ENCODE results near the gene CAPN8. TPM values are rescaled to one million over a fixed set of nuclear protein-coding genes. Genes with fewer than 3 reads are reported as not detected.

CAPN8 gene
- total and polyA plus RNA-seq, 4 experiments from 2014 or later: 0.32 to 0.55 (median 0.33) TPM; not detected in 1

DNA sequence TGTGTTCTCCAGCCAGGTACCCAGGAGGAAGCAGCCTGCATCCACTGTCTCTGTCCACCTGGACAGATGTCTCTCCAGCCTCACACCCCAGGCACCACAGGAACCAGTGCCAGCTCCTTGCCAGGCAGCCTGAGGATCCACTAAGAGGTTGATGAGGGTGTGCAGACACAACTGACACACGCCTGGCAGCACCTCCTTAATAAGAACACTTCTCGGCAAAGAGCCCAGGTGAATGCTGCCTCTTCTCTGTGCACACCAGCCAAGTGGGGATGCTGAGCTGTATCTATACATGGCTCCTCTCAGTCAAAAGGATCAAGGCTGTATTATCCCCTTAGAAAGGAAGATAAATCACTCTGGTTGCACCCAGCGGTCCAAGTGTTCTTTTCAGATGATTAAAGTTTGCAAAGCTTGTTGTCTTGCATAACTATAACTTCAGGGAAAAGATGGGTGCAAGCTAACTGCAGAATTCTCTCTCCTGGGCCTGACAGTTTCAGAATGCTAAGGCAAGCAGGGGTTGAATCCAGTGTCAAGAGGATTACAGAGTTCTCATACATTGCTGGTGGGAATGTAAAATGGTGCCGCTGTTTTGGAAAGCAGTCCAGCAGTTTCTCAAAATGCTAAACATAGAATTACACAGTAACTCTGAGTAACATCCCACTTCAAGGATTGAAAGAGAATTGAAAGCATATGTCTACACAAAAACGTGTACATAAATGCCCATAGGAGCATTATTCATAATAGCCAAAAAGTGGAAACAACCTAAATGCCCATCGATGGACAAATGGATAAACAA, 3.7 kb upstream of the CAPN8 start:
- no peaks in the 10 kb centered on the region for H3K36me3 ChIP-seq (ENCODE audit: insufficient read depth, low read length)
- Mint-ChIP-seq H3K4me1 (peaks cover 0 to 2% (median 0%) of the 10 kb centered on the region in 4 donors), H3K27ac (no peak overlapping the region), H3K9me3 (peaks cover 0 to 11% (median under 1%) of the 10 kb centered on the region in 8 donors), H3K36me3 (peaks cover 0 to 3% of the 10 kb centered on the region in 2 donors), H3K4me3 (no peak overlapping the region), H3K27me3 (peaks cover 2 to 3% of the 10 kb centered on the region in 2 donors)
- no peak overlapping the region for H3K4me3 ChIP-seq (ENCODE audit: low read length in 2 of 2)
- H3K27me3 ChIP-seq (ENCODE audit: insufficient read depth, low read length): no peaks in the 10 kb centered on the region
- no peaks in the 10 kb centered on the region for H3K9me3 ChIP-seq (ENCODE audit: control insufficient read depth in 1 of 2, low read length in 2 of 2)
- H3K4me1 ChIP-seq (ENCODE audit: insufficient read depth, low read length): no peaks in the 10 kb centered on the region
- CTCF ChIA-PET (ENCODE audit: partially characterized antibody): interaction anchor here (1.1 to 2.1 kb wide), 2 partner anchors 10 to 536 kb away, joined by 3 to 8 read pairs; no protein-coding TSS in a partner anchor
- intact Hi-C loops (cut with micrococcal nuclease): no loop called here
- POLR2A ChIA-PET (ENCODE audit: partially characterized antibody): no interaction called here
- H3K27ac ChIP-seq (ENCODE audit: low read depth, low read length): no peak overlapping the region
- no peak for DNase-seq

GRCh38 chr1:223667484-223668182, 2.1 kb upstream of the CAPN8 start:
- Histone ChIP-seq H3K9me3 (ENCODE audit: control insufficient read depth in 1 of 2, low read length in 2 of 2) (no peaks in the 10 kb centered on the region), H3K4me3 (ENCODE audit: low read length in 2 of 2) (no peak overlapping the region), H3K36me3 (ENCODE audit: insufficient read depth, low read length) (no peaks in the 10 kb centered on the region), H3K27ac (ENCODE audit: low read depth, low read length) (no peak overlapping the region), H3K27me3 (ENCODE audit: insufficient read depth, low read length) (no peaks in the 10 kb centered on the region), H3K4me1 (ENCODE audit: insufficient read depth, low read length) (no peaks in the 10 kb centered on the region)
- Mint-ChIP-seq H3K4me3 (no peak overlapping the region), H3K4me1 (peaks cover 0 to 2% (median 0%) of the 10 kb centered on the region in 4 donors), H3K27ac (no peak overlapping the region), H3K27me3 (peaks cover 2 to 3% of the 10 kb centered on the region in 2 donors), H3K36me3 (no peaks in the 10 kb centered on the region), H3K9me3 (no peaks in the 10 kb centered on the region)
- intact Hi-C loops (cut with micrococcal nuclease): no loop called here
- ChIA-PET CTCF (ENCODE audit: partially characterized antibody) (interaction anchor here (0.7 to 2.1 kb wide), 3 partner anchors 88 to 534 kb away, joined by 3 to 8 read pairs (median 4); no protein-coding TSS in a partner anchor), POLR2A (ENCODE audit: partially characterized antibody) (no interaction called here)
- DNase-seq: no peak

GRCh38 chr1:223664106-223664505, 1.4 kb downstream of the CAPN8 start:
- POLR2A ChIA-PET (ENCODE audit: partially characterized antibody): no interaction called here
- no peak for DNase-seq
- intact Hi-C loops (cut with micrococcal nuclease): no loop called here
- no peaks in the 10 kb centered on the region for H3K27me3 Mint-ChIP-seq
- H3K27ac ChIP-seq (ENCODE audit: low read depth, low read length): no peak overlapping the region
- H3K27ac Mint-ChIP-seq: no peak overlapping the region
- H3K4me1 ChIP-seq (ENCODE audit: insufficient read depth, low read length): no peaks in the 10 kb centered on the region
- H3K4me3 ChIP-seq (ENCODE audit: low read length in 2 of 2): no peak overlapping the region
- H3K4me1 Mint-ChIP-seq: peaks cover 0 to 2% (median under 1%) of the 10 kb centered on the region in 4 donors
- no peaks in the 10 kb centered on the region for H3K36me3 Mint-ChIP-seq
- H3K9me3 Mint-ChIP-seq: peaks cover 0 to 2% (median 0%) of the 10 kb centered on the region in 8 donors
- no peaks in the 10 kb centered on the region for H3K36me3 ChIP-seq (ENCODE audit: insufficient read depth, low read length)
- no peak overlapping the region for H3K4me3 Mint-ChIP-seq
- CTCF ChIA-PET (ENCODE audit: partially characterized antibody): interaction anchor here (0.7 to 1.4 kb wide), 2 partner anchors 9 to 23 kb away, joined by 3 read pairs; no protein-coding TSS in a partner anchor
- H3K9me3 ChIP-seq (ENCODE audit: control insufficient read depth in 1 of 2, low read length in 2 of 2): no peaks in the 10 kb centered on the region
- no peaks in the 10 kb centered on the region for H3K27me3 ChIP-seq (ENCODE audit: insufficient read depth, low read length)

DNA sequence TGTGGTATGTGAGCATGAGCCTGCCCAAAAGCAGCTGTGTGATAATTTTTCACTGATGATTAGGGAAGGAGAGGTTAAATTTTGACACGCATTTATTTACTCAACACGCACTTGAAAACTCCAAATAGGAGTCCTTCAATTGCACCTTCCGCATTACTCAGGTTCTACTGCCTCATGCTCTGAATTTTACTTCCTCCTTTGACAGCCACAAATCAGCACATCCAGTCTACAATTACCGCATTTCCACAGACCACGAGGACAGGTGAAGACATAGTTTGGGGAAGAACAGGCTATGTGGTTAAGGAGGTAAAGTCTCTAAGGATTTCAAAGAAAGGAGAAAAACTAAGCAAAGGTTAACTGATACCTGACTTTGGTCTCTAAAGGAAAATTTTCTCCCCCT, 2.6 kb downstream of the CAPN8 start:
- Mint-ChIP-seq H3K9me3 (peaks cover 0 to 2% (median 0%) of the 10 kb centered on the region in 8 donors), H3K27me3 (peaks cover 0 to 1% of the 10 kb centered on the region in 2 donors), H3K4me1 (peaks cover 0 to 1% (median 0%) of the 10 kb centered on the region in 4 donors), H3K27ac (no peak overlapping the region), H3K36me3 (no peaks in the 10 kb centered on the region), H3K4me3 (no peak overlapping the region)
- intact Hi-C loops (cut with micrococcal nuclease): no loop called here
- ChIA-PET POLR2A (ENCODE audit: partially characterized antibody) (no interaction called here), CTCF (ENCODE audit: partially characterized antibody) (no interaction called here)
- H3K36me3 ChIP-seq (ENCODE audit: insufficient read depth, low read length): no peaks in the 10 kb centered on the region
- H3K27me3 ChIP-seq (ENCODE audit: insufficient read depth, low read length): no peaks in the 10 kb centered on the region
- H3K4me3 ChIP-seq (ENCODE audit: low read length in 2 of 2): no peak overlapping the region
- DNase-seq: no peak
- H3K4me1 ChIP-seq (ENCODE audit: insufficient read depth, low read length): no peaks in the 10 kb centered on the region
- H3K9me3 ChIP-seq (ENCODE audit: control insufficient read depth in 1 of 2, low read length in 2 of 2): no peaks in the 10 kb centered on the region
- no peak overlapping the region for H3K27ac ChIP-seq (ENCODE audit: low read depth, low read length)

DNA sequence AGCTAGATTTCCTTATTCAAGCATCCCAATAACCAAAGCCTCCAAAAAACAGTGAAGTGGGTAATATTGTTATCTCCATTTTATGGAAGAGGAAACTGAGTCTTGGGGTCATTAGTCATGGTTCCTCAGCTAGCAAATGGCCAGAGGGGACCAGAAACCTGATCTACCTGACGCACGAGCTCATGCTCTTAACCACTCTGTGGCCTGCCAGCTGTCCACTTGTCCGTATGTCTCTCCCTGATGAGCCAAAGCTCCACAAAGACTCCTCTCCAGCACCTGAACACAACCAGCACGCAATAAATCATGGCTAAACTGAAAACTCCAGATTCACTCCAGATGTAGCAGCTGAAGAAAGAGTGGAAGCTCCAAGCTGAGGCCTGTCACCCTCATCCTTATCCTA, 5.8 kb downstream of the CAPN8 start:
- Histone ChIP-seq H3K27me3 (ENCODE audit: insufficient read depth, low read length) (no peaks in the 10 kb centered on the region), H3K4me3 (ENCODE audit: low read length in 2 of 2) (no peak overlapping the region), H3K4me1 (ENCODE audit: insufficient read depth, low read length) (no peaks in the 10 kb centered on the region), H3K9me3 (ENCODE audit: control insufficient read depth in 1 of 2, low read length in 2 of 2) (no peaks in the 10 kb centered on the region), H3K27ac (ENCODE audit: low read depth, low read length) (no peak overlapping the region), H3K36me3 (ENCODE audit: insufficient read depth, low read length) (no peaks in the 10 kb centered on the region)
- intact Hi-C loops (cut with micrococcal nuclease): no loop called here
- ChIA-PET CTCF (ENCODE audit: partially characterized antibody) (interaction anchor here (1.0 kb wide), 1 partner anchor 9 kb away, joined by 3 read pairs; no protein-coding TSS in a partner anchor), POLR2A (ENCODE audit: partially characterized antibody) (no interaction called here)
- H3K4me3 Mint-ChIP-seq: no peak overlapping the region
- DNase-seq: no peak
- peaks cover 6 to 9% of the 10 kb centered on the region in 2 donors for H3K27me3 Mint-ChIP-seq
- peaks cover 0 to 2% (median 0%) of the 10 kb centered on the region in 8 donors for H3K9me3 Mint-ChIP-seq
- no peaks in the 10 kb centered on the region for H3K36me3 Mint-ChIP-seq
- no peak overlapping the region for H3K27ac Mint-ChIP-seq
- H3K4me1 Mint-ChIP-seq: peaks cover 0 to 1% (median 0%) of the 10 kb centered on the region in 4 donors

DNA sequence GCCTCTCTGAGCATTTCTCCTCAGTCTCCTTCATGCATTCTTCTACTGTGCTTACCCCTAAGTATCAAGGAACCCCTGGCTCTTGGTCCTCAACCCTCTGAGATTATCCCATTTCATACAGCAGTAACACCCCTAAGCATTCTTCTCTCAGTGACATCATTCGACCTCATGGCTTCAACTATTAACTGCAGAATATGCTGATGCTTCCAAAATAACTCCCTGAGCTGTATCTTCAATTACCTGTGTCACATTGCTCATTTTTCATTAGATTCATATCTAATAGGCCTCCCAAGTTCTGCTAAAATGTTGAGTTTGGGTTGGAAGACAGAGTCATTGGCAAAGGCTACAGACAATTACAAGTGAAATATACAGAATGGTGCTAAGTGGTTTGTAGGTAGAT, 7.5 kb downstream of the CAPN8 start:
- peaks cover 0 to 1% (median 0%) of the 10 kb centered on the region in 4 donors for H3K4me1 Mint-ChIP-seq
- no peaks in the 10 kb centered on the region for H3K9me3 ChIP-seq (ENCODE audit: control insufficient read depth in 1 of 2, low read length in 2 of 2)
- intact Hi-C loops (cut with micrococcal nuclease): no loop called here
- H3K27me3 ChIP-seq (ENCODE audit: insufficient read depth, low read length): no peaks in the 10 kb centered on the region
- H3K36me3 ChIP-seq (ENCODE audit: insufficient read depth, low read length): no peaks in the 10 kb centered on the region
- no peak overlapping the region for H3K4me3 ChIP-seq (ENCODE audit: low read length in 2 of 2)
- CTCF ChIA-PET (ENCODE audit: partially characterized antibody): no interaction called here
- no peak overlapping the region for H3K4me3 Mint-ChIP-seq
- H3K4me1 ChIP-seq (ENCODE audit: insufficient read depth, low read length): no peaks in the 10 kb centered on the region
- peaks cover 0 to 2% (median 0%) of the 10 kb centered on the region in 8 donors for H3K9me3 Mint-ChIP-seq
- H3K27me3 Mint-ChIP-seq: peaks cover 7 to 9% of the 10 kb centered on the region in 2 donors
- no peak overlapping the region for H3K27ac ChIP-seq (ENCODE audit: low read depth, low read length)
- no peaks in the 10 kb centered on the region for H3K36me3 Mint-ChIP-seq
- DNase-seq: no peak
- H3K27ac Mint-ChIP-seq: no peak overlapping the region
- POLR2A ChIA-PET (ENCODE audit: partially characterized antibody): no interaction called here

- no peak overlapping the region for H3K27ac ChIP-seq (ENCODE audit: low read depth, low read length)
- Mint-ChIP-seq H3K36me3 (no peaks in the 10 kb centered on the region), H3K27ac (no peak overlapping the region), H3K4me1 (no peaks in the 10 kb centered on the region), H3K4me3 (no peak overlapping the region), H3K9me3 (no peaks in the 10 kb centered on the region), H3K27me3 (peaks cover 7 to 13% of the 10 kb centered on the region in 2 donors)
- POLR2A ChIA-PET (ENCODE audit: partially characterized antibody): no interaction called here
- no peaks in the 10 kb centered on the region for H3K36me3 ChIP-seq (ENCODE audit: insufficient read depth, low read length)
- no peaks in the 10 kb centered on the region for H3K4me1 ChIP-seq (ENCODE audit: insufficient read depth, low read length)
- H3K9me3 ChIP-seq (ENCODE audit: control insufficient read depth in 1 of 2, low read length in 2 of 2): no peaks in the 10 kb centered on the region
- H3K27me3 ChIP-seq (ENCODE audit: insufficient read depth, low read length): no peaks in the 10 kb centered on the region
- intact Hi-C loops (cut with micrococcal nuclease): no loop called here
- DNase-seq: no peak
- CTCF ChIA-PET (ENCODE audit: partially characterized antibody): no interaction called here
- H3K4me3 ChIP-seq (ENCODE audit: low read length in 2 of 2): no peak overlapping the region
These were observed 11.4 kb downstream of the CAPN8 start for GRCh38 chr1:223654083-223654482.
